WERI-Rb-1 (cell line): ENCODE measurements around the gene CFAP410.

ENCODE experiments used
- DNase-seq: peaks from one replicate; pipeline ENCODE4 v3.0.0-alpha.2; 2020
- H3K27ac ChIP-seq: fragments of 250-450 bp; sonication (Bioruptor Pico); 2 replicates; pipeline ENCODE4 v1.5.1; 2020; ENCODE audit warnings: mild to moderate bottlenecking, moderate library complexity
- H3K27me3 ChIP-seq: fragments of 250-450 bp; sonication (Bioruptor Pico); 2 replicates; pipeline ENCODE4 v1.5.1; 2021; ENCODE audit warnings: mild to moderate bottlenecking, low read depth, moderate library complexity; ENCODE audit not compliant: insufficient read depth, severe bottlenecking
- H3K36me3 ChIP-seq: fragments of 250-450 bp; sonication (Bioruptor Pico); 2 replicates; pipeline ENCODE4 v1.5.1; 2020; ENCODE audit warnings: mild to moderate bottlenecking, moderate library complexity
- H3K4me3 ChIP-seq: 2 replicates; pipeline ENCODE4 v1.5.1; 2011; ENCODE audit warnings: low read depth, mild to moderate bottlenecking, control low read depth, low read length
- H3K9me3 ChIP-seq: fragments of 250-450 bp; sonication (Bioruptor Pico); 2 replicates; pipeline ENCODE4 v1.5.1; 2021; ENCODE audit warnings: mild to moderate bottlenecking, moderate library complexity; ENCODE audit not compliant: severe bottlenecking
- TF ChIP-seq, protein P1 (sequence below): IDR thresholded peaks from 2 replicates; pipeline ENCODE4 v1.5.1; 2011; ENCODE audit warnings: low read depth, mild to moderate bottlenecking, control low read depth, inconsistent platforms, low read length

Gene CFAP410

GRCh38 chr21:44380876-44381275, 41.7 kb upstream of the CFAP410 start:
- DNase-seq: no peak
- no peak overlapping the region for H3K27ac ChIP-seq
- no peaks in the 10 kb centered on the region for H3K27me3 ChIP-seq
- peaks cover 14% of the 10 kb centered on the region for H3K9me3 ChIP-seq
- TF ChIP-seq, protein P1, sequence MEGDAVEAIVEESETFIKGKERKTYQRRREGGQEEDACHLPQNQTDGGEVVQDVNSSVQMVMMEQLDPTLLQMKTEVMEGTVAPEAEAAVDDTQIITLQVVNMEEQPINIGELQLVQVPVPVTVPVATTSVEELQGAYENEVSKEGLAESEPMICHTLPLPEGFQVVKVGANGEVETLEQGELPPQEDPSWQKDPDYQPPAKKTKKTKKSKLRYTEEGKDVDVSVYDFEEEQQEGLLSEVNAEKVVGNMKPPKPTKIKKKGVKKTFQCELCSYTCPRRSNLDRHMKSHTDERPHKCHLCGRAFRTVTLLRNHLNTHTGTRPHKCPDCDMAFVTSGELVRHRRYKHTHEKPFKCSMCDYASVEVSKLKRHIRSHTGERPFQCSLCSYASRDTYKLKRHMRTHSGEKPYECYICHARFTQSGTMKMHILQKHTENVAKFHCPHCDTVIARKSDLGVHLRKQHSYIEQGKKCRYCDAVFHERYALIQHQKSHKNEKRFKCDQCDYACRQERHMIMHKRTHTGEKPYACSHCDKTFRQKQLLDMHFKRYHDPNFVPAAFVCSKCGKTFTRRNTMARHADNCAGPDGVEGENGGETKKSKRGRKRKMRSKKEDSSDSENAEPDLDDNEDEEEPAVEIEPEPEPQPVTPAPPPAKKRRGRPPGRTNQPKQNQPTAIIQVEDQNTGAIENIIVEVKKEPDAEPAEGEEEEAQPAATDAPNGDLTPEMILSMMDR: no peak
- H3K4me3 ChIP-seq: no peak overlapping the region
- H3K36me3 ChIP-seq: no peaks in the 10 kb centered on the region

DNA sequence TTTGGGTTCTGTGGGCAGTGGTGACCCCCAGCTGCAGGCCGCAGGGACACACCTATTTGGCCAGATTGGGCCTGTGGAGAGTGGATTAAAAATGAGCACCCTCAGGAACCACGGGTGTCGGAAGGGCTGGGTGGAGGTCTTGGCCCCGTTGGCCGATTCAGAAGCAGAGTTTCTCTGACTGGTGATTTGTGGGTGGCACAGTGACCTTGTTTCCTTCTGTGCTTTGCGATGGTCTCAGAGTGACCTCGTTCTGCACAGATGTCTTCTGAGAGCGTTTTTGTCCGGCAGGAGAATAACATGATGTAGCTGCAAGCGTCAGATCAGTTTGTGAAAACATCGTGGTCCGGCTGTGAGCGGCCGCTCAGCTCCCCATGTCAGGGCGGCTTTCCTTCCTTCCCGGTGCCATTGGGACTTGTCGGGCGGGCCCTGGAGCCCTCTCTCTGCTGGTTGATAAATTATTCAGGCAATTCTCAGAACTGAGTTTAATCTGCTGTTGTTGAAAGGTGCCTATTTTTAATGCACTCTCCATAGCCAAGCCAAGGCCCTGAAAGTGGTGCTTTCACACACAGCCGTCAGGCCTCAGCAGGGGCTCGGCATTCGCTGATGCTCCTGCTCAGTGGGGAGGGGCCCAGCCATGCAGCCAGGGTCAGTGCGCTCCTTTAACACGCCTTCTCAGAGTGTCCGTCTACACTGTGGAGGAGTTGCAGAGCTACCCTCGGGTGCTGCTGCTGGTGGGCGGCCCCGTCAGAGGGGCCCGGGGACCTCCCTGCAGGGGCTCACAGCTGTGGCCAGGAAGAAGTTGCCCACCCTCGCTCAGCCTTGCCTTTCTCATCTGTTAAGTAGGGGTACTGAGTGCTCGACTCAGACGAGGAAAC, 41.0 kb upstream of the CFAP410 start:
- DNase-seq: no peak
- H3K27me3 ChIP-seq: no peaks in the 10 kb centered on the region
- no peak overlapping the region for H3K27ac ChIP-seq
- H3K9me3 ChIP-seq: peaks cover 7% of the 10 kb centered on the region
- H3K4me3 ChIP-seq: no peak overlapping the region
- TF ChIP-seq, protein P1: no peak
- no peaks in the 10 kb centered on the region for H3K36me3 ChIP-seq

DNA sequence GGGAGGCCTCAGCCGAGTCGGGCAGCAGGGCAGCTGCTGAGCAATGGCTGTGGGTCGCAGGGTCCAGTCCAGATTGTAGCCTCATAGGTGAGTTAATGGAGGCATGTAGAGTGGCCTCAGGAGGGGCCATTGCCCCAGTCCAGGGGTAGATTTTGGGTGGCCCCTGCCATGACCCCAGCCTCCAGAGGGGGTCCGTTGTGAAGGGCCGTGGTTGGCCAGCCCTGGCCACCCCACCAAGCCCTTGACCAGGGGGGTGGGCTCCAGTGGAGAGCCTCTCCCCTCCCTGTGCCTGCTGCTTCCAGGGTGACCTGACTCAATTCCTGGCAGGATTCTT, 40.3 kb upstream of the CFAP410 start:
- TF ChIP-seq, protein P1: no peak
- Histone ChIP-seq H3K27me3 (no peaks in the 10 kb centered on the region), H3K4me3 (no peak overlapping the region), H3K27ac (no peak overlapping the region), H3K9me3 (no peaks in the 10 kb centered on the region), H3K36me3 (no peaks in the 10 kb centered on the region)
- DNase-seq: no peak

DNA sequence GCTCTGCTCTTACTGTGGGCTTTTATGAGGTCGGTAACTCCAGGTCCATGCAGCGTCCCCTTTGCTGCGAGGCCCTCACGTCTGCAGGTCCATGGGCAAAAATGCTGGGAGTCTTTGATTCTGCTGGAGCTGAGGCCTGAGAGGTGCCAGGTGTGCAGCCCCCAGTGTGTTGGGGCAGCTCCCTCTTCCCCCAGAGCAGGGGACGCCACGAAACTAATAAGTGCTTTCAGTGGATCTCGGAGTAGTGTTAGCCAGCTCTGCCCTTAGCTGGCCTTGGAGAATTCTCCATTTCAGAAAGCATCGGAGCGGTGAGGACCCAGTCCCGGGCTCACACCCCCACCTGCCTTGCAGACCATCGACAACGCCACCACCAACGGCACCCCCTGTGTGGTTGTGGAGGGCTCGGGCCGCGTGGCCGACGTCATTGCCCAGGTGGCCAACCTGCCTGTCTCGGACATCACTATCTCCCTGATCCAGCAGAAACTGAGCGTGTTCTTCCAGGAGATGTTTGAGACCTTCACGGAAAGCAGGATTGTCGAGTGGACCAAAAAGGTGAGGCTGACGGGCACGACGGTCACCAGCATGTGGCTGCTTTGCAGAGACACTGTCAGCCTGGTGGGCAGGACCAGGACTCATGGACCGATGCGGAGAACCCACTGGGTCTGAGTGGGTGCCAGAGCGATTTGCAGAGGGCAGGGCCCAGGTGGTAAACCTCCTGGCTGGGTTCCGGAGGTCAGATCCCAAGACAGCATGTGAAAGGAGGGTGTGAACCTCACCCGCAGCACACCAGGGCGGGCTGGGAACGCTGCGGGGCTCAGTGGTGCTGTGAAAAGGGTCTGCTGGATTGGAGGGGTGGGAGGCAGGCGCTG, 39.7 kb upstream of the CFAP410 start:
- no peaks in the 10 kb centered on the region for H3K36me3 ChIP-seq
- no peaks in the 10 kb centered on the region for H3K27me3 ChIP-seq
- DNase-seq: no peak

GRCh38 chr21:44377922-44378645, 38.9 kb upstream of the CFAP410 start:
- Histone ChIP-seq H3K9me3 (no peaks in the 10 kb centered on the region), H3K27ac (no peak overlapping the region)

More for the DNA sequence above, 39.7 kb upstream of the CFAP410 start:
- H3K4me3 ChIP-seq: no peak overlapping the region
- no peak overlapping the region for H3K27ac ChIP-seq
- no peaks in the 10 kb centered on the region for H3K9me3 ChIP-seq
- TF ChIP-seq, protein P1: no peak

More at GRCh38 chr21:44377922-44378645, 38.9 kb upstream of the CFAP410 start:
- DNase-seq: peak; percentile 4
- no peak overlapping the region for H3K4me3 ChIP-seq
- TF ChIP-seq, protein P1: no peak
- no peaks in the 10 kb centered on the region for H3K27me3 ChIP-seq
- no peaks in the 10 kb centered on the region for H3K36me3 ChIP-seq
